H1 (cell line): ENCODE measurements around the gene H2BK1. TPM values are rescaled to one million over a fixed set of nuclear protein-coding genes. Genes with fewer than 3 reads are reported as not detected.

ENCODE experiments used
- CTCF ChIA-PET: fragments of 300-600 bp; sonication (Branson Sonifier 250); formaldehyde crosslinking; loops from one replicate; lab custom pipeline; 2021; ENCODE audit not compliant: partially characterized antibody; lab: Charles Lee
- POLR2A ChIA-PET: fragments of 300-600 bp; sonication (Branson Sonifier 250); formaldehyde crosslinking; loops from one replicate; lab custom pipeline; 2021; ENCODE audit warnings: inconsistent platforms; ENCODE audit not compliant: partially characterized antibody; lab: Charles Lee
- DNase-seq, 2 experiments: peaks; one replicate each; pipeline versions ENCODE4 v3.0.0 to v3.0.0-alpha.2; 2010 to 2022; ENCODE audit warnings: low spot score in 2 of 2, low read depth in 1 of 2, mixed read lengths in 1 of 2
- FAIRE-seq: peaks from 2 replicates; lab custom pipeline; 2011; peaks lifted over from hg19 to GRCh38; lab: Jason Lieb, UNC
- H2AFZ ChIP-seq: 2 replicates; pipeline ENCODE4 v1.8.1; 2012; ENCODE audit warnings: low read length, inconsistent platforms
- H2AK5ac ChIP-seq: 2 replicates; pipeline ENCODE4 v1.6.1; 2013; ENCODE audit warnings: low read depth, low read length
- H2BK120ac ChIP-seq: replicated peaks from 2 replicates; pipeline ENCODE3; 2013; ENCODE audit warnings: low read depth, low read length, inconsistent platforms
- H2BK12ac ChIP-seq: 2 replicates; pipeline ENCODE4 v1.6.1; 2013; ENCODE audit warnings: low read depth, low read length
- H2BK15ac ChIP-seq: 2 replicates; pipeline ENCODE4 v1.6.1; 2013; ENCODE audit warnings: low read length
- H2BK20ac ChIP-seq: 2 replicates; pipeline ENCODE4 v1.6.1; 2013; ENCODE audit warnings: low read length
- H2BK5ac ChIP-seq: 2 replicates; pipeline ENCODE4 v1.6.1; 2013; ENCODE audit warnings: low read depth, low read length
- H3K14ac ChIP-seq: 2 replicates; pipeline ENCODE4 v1.6.1; 2013; ENCODE audit warnings: inconsistent platforms; ENCODE audit not compliant: insufficient read length
- H3K18ac ChIP-seq: 2 replicates; pipeline ENCODE4 v1.6.1; 2013; ENCODE audit warnings: low read length; ENCODE audit errors: extremely low read depth
- H3K23ac ChIP-seq: 2 replicates; pipeline ENCODE4 v1.6.1; 2013; ENCODE audit warnings: inconsistent platforms; ENCODE audit not compliant: insufficient read length
- H3K23me2 ChIP-seq: 2 replicates; pipeline ENCODE4 v1.6.1; 2013; ENCODE audit warnings: low read depth, low read length
- H3K27ac ChIP-seq: 2 replicates; pipeline ENCODE4 v1.6.1; 2011; ENCODE audit warnings: low read depth, low read length, inconsistent platforms
- H3K27me3 ChIP-seq, 4 experiments: replicated peaks in 1 of 4; 1 replicate in 1 of 4; 2 replicates in 3 of 4; pipeline versions ENCODE4 v1.6.1 to v1.8.1; 2011 to 2013; ENCODE audit warnings: low read length in 3 of 4, mild to moderate bottlenecking in 3 of 4, inconsistent platforms in 2 of 4, mixed read lengths in 2 of 4, moderate library complexity in 1 of 4; ENCODE audit not compliant: control insufficient read depth in 3 of 4, insufficient read depth in 3 of 4; ENCODE audit errors: extremely low read depth in 1 of 4
- H3K36me3 ChIP-seq, 4 experiments: 2 replicates each; pipeline versions ENCODE4 v1.6.1 to v1.8.1; 2011 to 2013; ENCODE audit warnings: mild to moderate bottlenecking in 4 of 4, low read length in 3 of 4, moderate library complexity in 2 of 4, control low read depth in 1 of 4, inconsistent platforms in 1 of 4; ENCODE audit not compliant: insufficient read depth in 4 of 4, control insufficient read depth in 2 of 4
- H3K4ac ChIP-seq: replicated peaks from 2 replicates; pipeline ENCODE3; 2013; ENCODE audit warnings: low read length, low read depth, mixed read lengths, inconsistent platforms; ENCODE audit not compliant: insufficient read length
- H3K4me1 ChIP-seq, 4 experiments: replicated peaks in 1 of 4; 1 replicate in 1 of 4; 2 replicates in 3 of 4; pipeline versions ENCODE4 v1.6.1 to v1.8.1; 2011 to 2013; ENCODE audit warnings: low read length in 3 of 4, inconsistent platforms in 2 of 4, mixed read lengths in 1 of 4; ENCODE audit not compliant: insufficient read depth in 4 of 4, control insufficient read depth in 3 of 4
- H3K4me2 ChIP-seq, 2 experiments: 2 replicates each; pipeline versions ENCODE4 v1.6.1 to v1.8.1; 2011 to 2013; ENCODE audit warnings: low read depth in 2 of 2, low read length in 2 of 2, control low read depth in 1 of 2, inconsistent platforms in 1 of 2, mild to moderate bottlenecking in 1 of 2; ENCODE audit not compliant: insufficient read depth in 1 of 2
- H3K4me3 ChIP-seq, 4 experiments: fragments of 200-600, 300-600 bp in 1 of 4; sonication (generic), shearing (Covaris generic), sonication (Bioruptor Twin) in 1 of 4; 2 replicates each; pipeline versions ENCODE4 v1.5.1 to v1.8.1; 2011 to 2016; ENCODE audit warnings: low read length in 4 of 4, low read depth in 3 of 4, control low read depth in 2 of 4, inconsistent platforms in 2 of 4, mild to moderate bottlenecking in 2 of 4, mixed read lengths in 1 of 4, moderate library complexity in 1 of 4; ENCODE audit not compliant: insufficient read depth in 2 of 4; ENCODE audit errors: extremely low read depth in 1 of 4
- H3K56ac ChIP-seq: replicated peaks from 2 replicates; pipeline ENCODE3; 2013; ENCODE audit warnings: low read depth, mild to moderate bottlenecking, mixed read lengths, low read length, inconsistent platforms; ENCODE audit not compliant: insufficient read length
- H3K79me1 ChIP-seq: 2 replicates; pipeline ENCODE4 v1.6.1; 2013; ENCODE audit warnings: low read depth, low read length, control low read depth
- H3K79me2 ChIP-seq, 2 experiments: 2 replicates each; pipeline versions ENCODE4 v1.6.1 to v1.8.1; 2012 to 2013; ENCODE audit warnings: low read length in 2 of 2, mild to moderate bottlenecking in 2 of 2, inconsistent platforms in 1 of 2; ENCODE audit not compliant: insufficient read depth in 2 of 2, control insufficient read depth in 1 of 2
- H3K9ac ChIP-seq, 4 experiments: replicated peaks in 1 of 4; 1 replicate in 1 of 4; 2 replicates in 3 of 4; pipeline versions ENCODE4 v1.6.1 to v1.8.1; 2011 to 2013; ENCODE audit warnings: low read depth in 3 of 4, low read length in 3 of 4, control low read depth in 2 of 4, mild to moderate bottlenecking in 2 of 4, moderate library complexity in 2 of 4, inconsistent platforms in 1 of 4; ENCODE audit errors: extremely low read depth in 1 of 4
- H3K9me3 ChIP-seq, 2 experiments: 2 replicates each; pipeline versions ENCODE4 v1.6.1 to v1.8.1; 2012 to 2013; ENCODE audit warnings: mild to moderate bottlenecking in 2 of 2, moderate library complexity in 2 of 2, control low read depth in 1 of 2, inconsistent platforms in 1 of 2, low read depth in 1 of 2, low read length in 1 of 2, mixed read lengths in 1 of 2; ENCODE audit not compliant: insufficient read depth in 2 of 2
- H4K20me1 ChIP-seq, 2 experiments: replicated peaks in 1 of 2; 2 replicates each; pipeline versions ENCODE3 to v1.8.1; 2011 to 2013; ENCODE audit warnings: inconsistent platforms in 2 of 2, low read length in 2 of 2, mild to moderate bottlenecking in 1 of 2; ENCODE audit not compliant: insufficient read depth in 2 of 2, control insufficient read depth in 1 of 2
- H4K5ac ChIP-seq: 2 replicates; pipeline ENCODE4 v1.6.1; 2013; ENCODE audit warnings: low read length, low read depth, mixed read lengths, inconsistent platforms; ENCODE audit not compliant: insufficient read length
- H4K8ac ChIP-seq: 2 replicates; pipeline ENCODE4 v1.8.0; 2013; ENCODE audit warnings: mild to moderate bottlenecking, moderate library complexity, low read length, inconsistent platforms; ENCODE audit not compliant: insufficient read depth; ENCODE audit errors: extremely low read depth
- H4K91ac ChIP-seq: replicated peaks from 2 replicates; pipeline ENCODE3; 2013; ENCODE audit warnings: low read length, mixed read lengths, inconsistent platforms; ENCODE audit not compliant: insufficient read length
- CEBPB ChIP-seq: IDR thresholded peaks from 2 replicates; pipeline ENCODE4 v1.6.1; 2012; ENCODE audit warnings: low read depth, low read length
- GABPA ChIP-seq: IDR thresholded peaks from 2 replicates; pipeline ENCODE4 v1.6.1; 2011; ENCODE audit warnings: mild to moderate bottlenecking, low read length, moderate library complexity, borderline replicate concordance; ENCODE audit not compliant: insufficient read depth
- GTF2F1 ChIP-seq: IDR thresholded peaks from 2 replicates; pipeline ENCODE4 v1.6.1; 2012; ENCODE audit warnings: low read depth, low read length, improper control_type of control experiment, borderline replicate concordance
- PHF8 ChIP-seq: fragments of 200-600 bp; sonication (generic); conservative IDR thresholded peaks from 2 replicates; pipeline ENCODE4 v1.7.1; 2012; ENCODE audit warnings: low read depth, mild to moderate bottlenecking, inconsistent platforms, low read length, moderate library complexity
- RFX5 ChIP-seq: IDR thresholded peaks from 2 replicates; pipeline ENCODE4 v1.6.1; 2011; ENCODE audit warnings: low read depth, low read length, improper control_type of control experiment, borderline replicate concordance
- TAF7 ChIP-seq: optimal IDR thresholded peaks from 2 replicates; pipeline ENCODE3; 2011; ENCODE audit warnings: low read depth, mild to moderate bottlenecking, inconsistent platforms, low read length, moderate library complexity, borderline replicate concordance
- WGBS, 2 experiments: shearing (Covaris generic) in 1 of 2; methylation state at CpG; one replicate each; pipeline versions ENCODE4 v1.1.6 to v1.1.7; 2013 to 2015; ENCODE audit warnings: low lambda C conversion rate in 2 of 2, mixed read lengths in 2 of 2, inconsistent platforms in 1 of 2, low coverage in 1 of 2, missing lambda C conversion rate in 1 of 2; ENCODE audit not compliant: insufficient replicate concordance in 2 of 2, insufficient coverage in 1 of 2, insufficient read length in 1 of 2; ENCODE audit errors: extremely low coverage in 1 of 2, missing lambda C conversion rate in 1 of 2; 5-methylcytosine and 5-hydroxymethylcytosine counted together
- polyA plus RNA-seq, 7 experiments: library from polyadenylated mRNA; depleted of rRNA in 3 of 7; stranded (reverse) in 5 of 7; unstranded in 2 of 7; fragments of >200 nt in 5 of 7; fragments of 200-250 nt in 2 of 7; gene quantifications; 1 replicate in 5 of 7; 2 replicates in 1 of 7; 4 replicates in 1 of 7; pipeline versions ENCODE4 v1.2.1 to v1.2.3, GENCODE V29; 2011 to 2013; ENCODE audit warnings: missing spikeins in 2 of 7, mixed read lengths in 2 of 7
- total RNA-seq: library from RNA; stranded (reverse); fragmentation: NEBNext Ultra II Directional; extraction: Animal tissue kit (Norgen Biotek cat#: 25700); gene quantifications from 2 replicates; pipeline ENCODE4 v1.2.1, GENCODE V29; 2021

Gene H2BK1
- total and polyA plus RNA-seq, 2 of the 8 experiments (the other 6 are each of a cell fraction or from before 2014, with no cell fraction given) = not detected

- peak overlapping the region; percentile 83 to 86 for H3K4me2 ChIP-seq
- TF ChIP-seq CEBPB (peak; percentile 62; the same call in 1 of the 2 replicates), GTF2F1 (no peak), PHF8 (no peak), GABPA (no peak), RFX5 (no peak), TAF7 (no peak)
- peak overlapping the region; percentile 83 to 95 (median 90) for H3K4me3 ChIP-seq
- H2AK5ac ChIP-seq = no peak overlapping the region
- peaks cover 0 to 6% of the 10 kb centered on the region in 2 experiments for H4K20me1 ChIP-seq
- no peak overlapping the region for H2AFZ ChIP-seq
- no peak overlapping the region for H3K14ac ChIP-seq
- H3K9me3 ChIP-seq = no peaks in the 10 kb centered on the region
- POLR2A ChIA-PET = interaction anchor here (1.2 to 3.2 kb wide), 3 partner anchors 13 to 18 kb away, joined by 6 to 36 read pairs (median 7); partner anchors contain the start of gene H2BK1
- H3K9ac ChIP-seq = peak overlapping the region in 3 of 4 experiments; percentile 66 to 74 (median 67); a peak in 6 of 7 replicates
- FAIRE-seq = no peak
- H2BK12ac ChIP-seq = no peak overlapping the region
- no peak overlapping the region for H3K4ac ChIP-seq
- H2BK120ac ChIP-seq = no peak overlapping the region
- CTCF ChIA-PET = interaction anchor here (0.6 to 5.9 kb wide), 12 partner anchors 8 to 1739 kb away, joined by 3 to 49 read pairs (median 6); no protein-coding TSS in a partner anchor
- no peak overlapping the region for H3K23ac ChIP-seq
- no peak for DNase-seq
- H3K79me2 ChIP-seq = peaks cover 0 to 18% of the 10 kb centered on the region in 2 experiments; a peak in 2 of 4 replicates
- H2BK15ac ChIP-seq = no peak overlapping the region
- no peak overlapping the region for H2BK5ac ChIP-seq
- H3K79me1 ChIP-seq = peaks cover 7% of the 10 kb centered on the region; the same call in 1 of the 2 replicates
- H4K5ac ChIP-seq = no peak overlapping the region
- H3K4me1 ChIP-seq = peaks cover 2 to 7% (median 6%) of the 10 kb centered on the region in 4 experiments; a peak in 5 of 7 replicates
- H3K27me3 ChIP-seq = no peaks in the 10 kb centered on the region
- H3K18ac ChIP-seq = no peak overlapping the region
- peaks cover 15 to 38% (median 33%) of the 10 kb centered on the region in 4 experiments for H3K36me3 ChIP-seq
- H4K8ac ChIP-seq = no peak overlapping the region
- no peak overlapping the region for H4K91ac ChIP-seq
- no peak overlapping the region for H3K56ac ChIP-seq
- peaks cover 11% of the 10 kb centered on the region for H3K23me2 ChIP-seq
- 76% methylated on average over 8 of the region's 8 CpGs; no CpG with 5 or more reads in 1 of the 2 experiments for WGBS, 2 experiments
- no peak overlapping the region for H2BK20ac ChIP-seq
- no peak overlapping the region for H3K27ac ChIP-seq
Observed at GRCh38 chr7:151225948-151226510, 15.7 kb upstream of the H2BK1 start.
